ENCODE data around the gene LRMDA. TPM values are rescaled to one million over a fixed set of nuclear protein-coding genes. Genes with fewer than 3 reads are reported as not detected.

Gene LRMDA
- total RNA-seq, 1 experiment from 2014 or later = 1.2 TPM

DNA sequence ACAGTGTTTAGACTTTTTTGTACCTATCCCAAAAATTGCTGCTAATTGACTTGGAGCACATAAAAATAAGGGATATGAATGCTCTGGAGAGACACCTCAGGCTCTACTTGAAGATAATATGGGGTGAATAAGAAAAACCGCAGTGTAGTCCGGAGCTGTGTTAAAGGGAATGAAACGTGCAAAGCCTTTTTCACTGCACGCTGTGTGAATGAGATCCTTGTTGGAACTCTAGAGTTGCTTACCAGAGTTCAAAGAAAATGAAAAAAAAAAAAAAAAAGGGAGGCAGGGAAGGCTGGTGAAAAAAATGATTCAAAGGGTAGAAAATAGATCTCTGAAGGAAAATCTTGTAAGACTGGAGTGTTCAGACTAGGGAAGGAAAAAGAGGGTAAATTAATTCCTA is 226.6 kb downstream of the LRMDA start:
- Histone ChIP-seq H3K4me3 (ENCODE audit: low read length) (no peak overlapping the region), H2AFZ (ENCODE audit: low read length) (no peak overlapping the region), H3K4me1 (ENCODE audit: insufficient read depth, low read length) (peaks cover 33% of the 10 kb centered on the region), H3K79me2 (ENCODE audit: low read length) (no peaks in the 10 kb centered on the region), H3K27me3 (ENCODE audit: low read length) (peaks cover 48% of the 10 kb centered on the region), H3K27ac (ENCODE audit: low read length) (no peak overlapping the region), H3F3A (ENCODE audit: low read length, unreplicated experiment) (peaks cover 7% of the 10 kb centered on the region), H3K36me3 (ENCODE audit: low read depth, low read length) (no peaks in the 10 kb centered on the region), H3K9ac (ENCODE audit: low read length) (no peak overlapping the region), H3K9me3 (ENCODE audit: low read length) (no peaks in the 10 kb centered on the region), H4K20me1 (ENCODE audit: low read length) (no peaks in the 10 kb centered on the region), H3K9me2 (replicated peaks; ENCODE audit: low read length) (0 out of 2 replicates have a peak, but pooled peaks cover 5% of the 10 kb centered on the region), H3K4me2 (ENCODE audit: low read length) (no peak overlapping the region)
- ATAC-seq (no peak), DNase-seq (no peak)
- BruUV-seq (replicated peaks) = no TSS peak
- intact Hi-C loops (cut with micrococcal nuclease) = loop anchor here (10.0 kb wide), 1 partner anchor 257 kb away; no protein-coding TSS in a partner anchor
- POLR2A ChIA-PET (ENCODE audit: unreplicated experiment) = no interaction called here
- CTCF ChIA-PET = no interaction called here
- TF ChIP-seq EZH2phosphoT487 (IDR thresholded peaks at IDR 0.05; ENCODE audit: borderline replicate concordance, low read length) (no peak), EZH2 (IDR thresholded peaks at IDR 0.05; ENCODE audit: low read length, unreplicated experiment) (no peak)
- TF ChIP-seq, protein P1, sequence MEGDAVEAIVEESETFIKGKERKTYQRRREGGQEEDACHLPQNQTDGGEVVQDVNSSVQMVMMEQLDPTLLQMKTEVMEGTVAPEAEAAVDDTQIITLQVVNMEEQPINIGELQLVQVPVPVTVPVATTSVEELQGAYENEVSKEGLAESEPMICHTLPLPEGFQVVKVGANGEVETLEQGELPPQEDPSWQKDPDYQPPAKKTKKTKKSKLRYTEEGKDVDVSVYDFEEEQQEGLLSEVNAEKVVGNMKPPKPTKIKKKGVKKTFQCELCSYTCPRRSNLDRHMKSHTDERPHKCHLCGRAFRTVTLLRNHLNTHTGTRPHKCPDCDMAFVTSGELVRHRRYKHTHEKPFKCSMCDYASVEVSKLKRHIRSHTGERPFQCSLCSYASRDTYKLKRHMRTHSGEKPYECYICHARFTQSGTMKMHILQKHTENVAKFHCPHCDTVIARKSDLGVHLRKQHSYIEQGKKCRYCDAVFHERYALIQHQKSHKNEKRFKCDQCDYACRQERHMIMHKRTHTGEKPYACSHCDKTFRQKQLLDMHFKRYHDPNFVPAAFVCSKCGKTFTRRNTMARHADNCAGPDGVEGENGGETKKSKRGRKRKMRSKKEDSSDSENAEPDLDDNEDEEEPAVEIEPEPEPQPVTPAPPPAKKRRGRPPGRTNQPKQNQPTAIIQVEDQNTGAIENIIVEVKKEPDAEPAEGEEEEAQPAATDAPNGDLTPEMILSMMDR (conservative IDR thresholded peaks at IDR 0.05; ENCODE audit: low read depth, low read length) = no peak

GRCh38 chr10:75658496-75658895 is 227.1 kb downstream of the LRMDA start:
- no peaks in the 10 kb centered on the region for H3K79me2 ChIP-seq (ENCODE audit: low read length)
- H3K4me3 ChIP-seq (ENCODE audit: low read length) = no peak overlapping the region
- no peaks in the 10 kb centered on the region for H3K36me3 ChIP-seq (ENCODE audit: low read depth, low read length)
- ChIA-PET POLR2A (ENCODE audit: unreplicated experiment) (no interaction called here), CTCF (no interaction called here)
- no peaks in the 10 kb centered on the region for H3K9me3 ChIP-seq (ENCODE audit: low read length)
- ATAC-seq (no peak), DNase-seq (no peak)
- H3K27me3 ChIP-seq (ENCODE audit: low read length) = peaks cover 48% of the 10 kb centered on the region
- no peak overlapping the region for H3K9ac ChIP-seq (ENCODE audit: low read length)
- no peak overlapping the region for H3K4me2 ChIP-seq (ENCODE audit: low read length)
- 0 out of 2 replicates have a peak, but pooled peaks cover 5% of the 10 kb centered on the region for H3K9me2 ChIP-seq (replicated peaks; ENCODE audit: low read length)
- TF ChIP-seq, protein P1 (conservative IDR thresholded peaks at IDR 0.05; ENCODE audit: low read depth, low read length) = no peak
- TF ChIP-seq EZH2 (IDR thresholded peaks at IDR 0.05; ENCODE audit: low read length, unreplicated experiment) = no peak
- H3F3A ChIP-seq (ENCODE audit: low read length, unreplicated experiment) = peaks cover 7% of the 10 kb centered on the region
- intact Hi-C loops (cut with micrococcal nuclease) = loop anchor here (10.0 kb wide), 1 partner anchor 256 kb away; no protein-coding TSS in a partner anchor
- no TSS peak for BruUV-seq (replicated peaks)
- no peak overlapping the region for H3K27ac ChIP-seq (ENCODE audit: low read length)
- no peak overlapping the region for H2AFZ ChIP-seq (ENCODE audit: low read length)
- no peaks in the 10 kb centered on the region for H4K20me1 ChIP-seq (ENCODE audit: low read length)
- H3K4me1 ChIP-seq (ENCODE audit: insufficient read depth, low read length) = peaks cover 28% of the 10 kb centered on the region

GRCh38 chr10:75658915-75659314 is 227.5 kb downstream of the LRMDA start:
- no peaks in the 10 kb centered on the region for H3K36me3 ChIP-seq (ENCODE audit: low read depth, low read length)
- ChIA-PET POLR2A (ENCODE audit: unreplicated experiment) (no interaction called here), CTCF (no interaction called here)
- intact Hi-C loops (cut with micrococcal nuclease) = loop anchor here (10.0 kb wide), 1 partner anchor 256 kb away; no protein-coding TSS in a partner anchor
- TF ChIP-seq EZH2 (IDR thresholded peaks at IDR 0.05; ENCODE audit: low read length, unreplicated experiment) (no peak), EZH2phosphoT487 (IDR thresholded peaks at IDR 0.05; ENCODE audit: borderline replicate concordance, low read length) (no peak)
- TF ChIP-seq, protein P1 (conservative IDR thresholded peaks at IDR 0.05; ENCODE audit: low read depth, low read length) = no peak
- H3K4me2 ChIP-seq (ENCODE audit: low read length) = no peak overlapping the region
- ATAC-seq = no peak
- no peak overlapping the region for H3K4me3 ChIP-seq (ENCODE audit: low read length)
- peaks cover 24% of the 10 kb centered on the region for H3K4me1 ChIP-seq (ENCODE audit: insufficient read depth, low read length)
- no peaks in the 10 kb centered on the region for H4K20me1 ChIP-seq (ENCODE audit: low read length)
- no peak overlapping the region for H2AFZ ChIP-seq (ENCODE audit: low read length)
- DNase-seq = no peak
- H3K27me3 ChIP-seq (ENCODE audit: low read length) = peaks cover 48% of the 10 kb centered on the region
- H3K9me3 ChIP-seq (ENCODE audit: low read length) = no peaks in the 10 kb centered on the region
- no TSS peak for BruUV-seq (replicated peaks)
- no peaks in the 10 kb centered on the region for H3K79me2 ChIP-seq (ENCODE audit: low read length)
- H3F3A ChIP-seq (ENCODE audit: low read length, unreplicated experiment) = peaks cover 7% of the 10 kb centered on the region
- H3K27ac ChIP-seq (ENCODE audit: low read length) = no peak overlapping the region
- H3K9me2 ChIP-seq (replicated peaks; ENCODE audit: low read length) = 0 out of 2 replicates have a peak, but pooled peaks cover 5% of the 10 kb centered on the region
- H3K9ac ChIP-seq (ENCODE audit: low read length) = no peak overlapping the region
